ENCODE results near the gene PDE1A. TPM values are rescaled to one million over a fixed set of nuclear protein-coding genes. Genes with fewer than 3 reads are reported as not detected.

PDE1A gene
- total RNA-seq, 4 donors from 2014 or later: 13.1 to 83.1 (median 27.3) TPM

DNA sequence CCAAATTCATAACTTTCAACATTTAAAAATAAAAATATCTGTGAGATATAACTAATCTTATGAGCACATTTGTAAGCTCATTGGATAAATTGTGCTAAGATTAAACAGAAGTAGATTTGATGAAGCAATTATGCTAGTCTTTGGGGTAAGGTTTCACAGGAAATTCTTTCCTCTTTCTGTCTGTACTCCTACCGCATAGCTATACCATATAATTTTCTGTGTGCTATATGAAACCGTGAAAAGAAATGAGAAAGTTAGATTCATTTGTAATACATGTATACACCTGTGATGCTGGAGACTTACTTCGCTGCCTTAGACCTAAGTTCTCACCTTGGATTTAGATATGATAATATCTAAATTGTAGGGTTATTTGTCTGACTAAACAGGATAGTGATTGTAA, 256.5 kb downstream of the PDE1A start:
- Histone ChIP-seq H3K9me3 (no peaks in the 10 kb centered on the region), H3K4me3 (no peak overlapping the region), H3K36me3 (no peaks in the 10 kb centered on the region), H3K27ac (no peak overlapping the region), H3K4me1 (no peaks in the 10 kb centered on the region), H3K27me3 (no peaks in the 10 kb centered on the region)
- intact Hi-C loops (cut with DNase I; ENCODE audit: low total_unique reads): no loop called here
- DNase-seq: no peak
- TF ChIP-seq, protein P1, sequence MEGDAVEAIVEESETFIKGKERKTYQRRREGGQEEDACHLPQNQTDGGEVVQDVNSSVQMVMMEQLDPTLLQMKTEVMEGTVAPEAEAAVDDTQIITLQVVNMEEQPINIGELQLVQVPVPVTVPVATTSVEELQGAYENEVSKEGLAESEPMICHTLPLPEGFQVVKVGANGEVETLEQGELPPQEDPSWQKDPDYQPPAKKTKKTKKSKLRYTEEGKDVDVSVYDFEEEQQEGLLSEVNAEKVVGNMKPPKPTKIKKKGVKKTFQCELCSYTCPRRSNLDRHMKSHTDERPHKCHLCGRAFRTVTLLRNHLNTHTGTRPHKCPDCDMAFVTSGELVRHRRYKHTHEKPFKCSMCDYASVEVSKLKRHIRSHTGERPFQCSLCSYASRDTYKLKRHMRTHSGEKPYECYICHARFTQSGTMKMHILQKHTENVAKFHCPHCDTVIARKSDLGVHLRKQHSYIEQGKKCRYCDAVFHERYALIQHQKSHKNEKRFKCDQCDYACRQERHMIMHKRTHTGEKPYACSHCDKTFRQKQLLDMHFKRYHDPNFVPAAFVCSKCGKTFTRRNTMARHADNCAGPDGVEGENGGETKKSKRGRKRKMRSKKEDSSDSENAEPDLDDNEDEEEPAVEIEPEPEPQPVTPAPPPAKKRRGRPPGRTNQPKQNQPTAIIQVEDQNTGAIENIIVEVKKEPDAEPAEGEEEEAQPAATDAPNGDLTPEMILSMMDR (IDR thresholded peaks at IDR 0.05): no peak
- TF ChIP-seq POLR2A (IDR thresholded peaks at IDR 0.05): no peak

- no peak overlapping the region for H3K27ac ChIP-seq
- H3K27me3 ChIP-seq: no peaks in the 10 kb centered on the region
- no peaks in the 10 kb centered on the region for H3K36me3 ChIP-seq
- H3K4me1 ChIP-seq: no peaks in the 10 kb centered on the region
- intact Hi-C loops (cut with DNase I; ENCODE audit: low total_unique reads): no loop called here
- TF ChIP-seq, protein P1 (IDR thresholded peaks at IDR 0.05): no peak
- TF ChIP-seq POLR2A (IDR thresholded peaks at IDR 0.05): no peak
- DNase-seq: no peak
- H3K4me3 ChIP-seq: no peak overlapping the region
- no peaks in the 10 kb centered on the region for H3K9me3 ChIP-seq
Measured at GRCh38 chr2:182167882-182168281, 259.0 kb downstream of the PDE1A start.

- Histone ChIP-seq H3K27ac (no peak overlapping the region), H3K27me3 (no peaks in the 10 kb centered on the region), H3K36me3 (no peaks in the 10 kb centered on the region), H3K9me3 (no peaks in the 10 kb centered on the region), H3K4me3 (no peak overlapping the region), H3K4me1 (no peaks in the 10 kb centered on the region)
- DNase-seq: no peak
- TF ChIP-seq, protein P1 (IDR thresholded peaks at IDR 0.05): no peak
- TF ChIP-seq POLR2A (IDR thresholded peaks at IDR 0.05): no peak
- intact Hi-C loops (cut with DNase I; ENCODE audit: low total_unique reads): no loop called here
Measured at GRCh38 chr2:182166841-182167240, 260.0 kb downstream of the PDE1A start.

GRCh38 chr2:182166406-182166805, 260.4 kb downstream of the PDE1A start:
- DNase-seq: no peak
- no peak overlapping the region for H3K27ac ChIP-seq
- no peak overlapping the region for H3K4me3 ChIP-seq
- no peaks in the 10 kb centered on the region for H3K36me3 ChIP-seq
- TF ChIP-seq POLR2A (IDR thresholded peaks at IDR 0.05): no peak
- TF ChIP-seq, protein P1 (IDR thresholded peaks at IDR 0.05): no peak
- H3K4me1 ChIP-seq: no peaks in the 10 kb centered on the region
- no peaks in the 10 kb centered on the region for H3K9me3 ChIP-seq
- intact Hi-C loops (cut with DNase I; ENCODE audit: low total_unique reads): no loop called here
- no peaks in the 10 kb centered on the region for H3K27me3 ChIP-seq

DNA sequence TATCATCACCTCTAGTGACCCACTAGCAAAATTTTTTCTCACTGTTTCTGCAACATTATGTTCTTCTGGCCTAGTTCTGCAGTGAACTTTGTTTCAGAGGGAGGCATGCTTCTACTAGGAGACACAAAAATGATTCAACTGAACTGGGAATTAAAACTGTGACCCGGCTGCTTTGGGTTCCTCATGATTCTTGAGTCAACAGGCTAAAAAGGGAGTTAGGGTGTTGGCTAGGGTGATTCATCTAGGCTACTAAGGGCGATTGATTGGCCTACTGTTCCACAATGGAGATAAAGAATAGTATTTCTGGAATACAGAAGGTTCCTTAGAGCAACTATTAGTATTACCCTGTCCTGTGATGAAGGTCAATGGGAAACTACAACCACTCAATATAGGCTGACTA, 261.6 kb downstream of the PDE1A start:
- H3K36me3 ChIP-seq: no peaks in the 10 kb centered on the region
- no peaks in the 10 kb centered on the region for H3K4me1 ChIP-seq
- TF ChIP-seq, protein P1 (IDR thresholded peaks at IDR 0.05): no peak
- no peak for TF ChIP-seq POLR2A (IDR thresholded peaks at IDR 0.05)
- H3K4me3 ChIP-seq: no peak overlapping the region
- no peak for DNase-seq
- intact Hi-C loops (cut with DNase I; ENCODE audit: low total_unique reads): no loop called here
- no peaks in the 10 kb centered on the region for H3K27me3 ChIP-seq
- no peak overlapping the region for H3K27ac ChIP-seq
- no peaks in the 10 kb centered on the region for H3K9me3 ChIP-seq

Data from uterus (tissue), 4 donors.